HG03342 (cell line): ENCODE data around the gene NME5.
"Not testable (repeated sequence)": the region's sequence is repeated elsewhere in the genome, so short reads cannot be mapped to it uniquely, and the experiment has no call there.

Experiments used
- ATAC-seq: cut with Tn5 transposase; IDR thresholded peaks from one replicate; pipeline ENCODE4 v1.9.1; 2021; ENCODE audit warnings: mild to moderate bottlenecking, moderate library complexity; ENCODE audit not compliant: unreplicated experiment

Gene NME5, protein sequence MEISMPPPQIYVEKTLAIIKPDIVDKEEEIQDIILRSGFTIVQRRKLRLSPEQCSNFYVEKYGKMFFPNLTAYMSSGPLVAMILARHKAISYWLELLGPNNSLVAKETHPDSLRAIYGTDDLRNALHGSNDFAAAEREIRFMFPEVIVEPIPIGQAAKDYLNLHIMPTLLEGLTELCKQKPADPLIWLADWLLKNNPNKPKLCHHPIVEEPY

DNA sequence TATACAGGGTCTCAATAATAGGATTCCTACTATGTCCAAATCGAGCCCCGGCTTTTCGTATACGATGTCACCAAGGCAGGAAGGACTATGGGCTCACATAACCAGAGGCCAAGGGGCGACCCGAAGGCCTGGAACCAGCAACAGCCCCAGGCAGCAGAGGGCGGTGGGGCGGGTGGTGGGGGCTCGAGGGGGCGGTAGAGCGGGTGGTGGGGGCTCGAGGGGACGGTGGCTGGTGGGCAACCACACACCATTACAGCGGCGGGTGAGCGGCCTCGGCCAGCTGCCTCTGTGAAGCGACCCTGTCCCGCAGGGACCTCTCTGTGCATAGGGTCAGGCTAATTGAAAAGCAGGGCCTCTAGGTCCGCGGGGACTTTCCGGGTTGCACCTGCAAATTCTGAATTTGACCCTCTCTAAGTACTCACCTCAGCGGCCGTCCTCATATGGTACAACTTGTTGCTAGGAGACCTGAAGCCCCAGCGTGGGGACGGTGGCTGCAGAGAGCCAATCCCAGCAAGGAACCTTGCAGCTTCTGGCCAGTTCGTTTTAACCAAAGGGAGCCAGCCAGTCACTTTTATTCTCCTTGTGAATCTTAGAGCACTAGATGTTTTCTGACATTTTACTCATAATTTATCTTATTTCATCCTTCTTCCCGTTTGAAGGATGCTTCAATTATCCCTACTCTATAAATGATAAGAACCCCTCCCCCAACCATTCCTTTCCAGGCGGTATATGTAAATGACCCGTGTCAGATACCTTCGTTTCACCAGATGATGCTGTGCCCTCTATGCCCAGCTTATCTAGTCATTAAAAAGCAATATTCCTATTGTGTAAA is at the start of gene NME5:
TSS of gene NME5 (minus strand) at position 480 of the 832 bp plus-strand sequence. CDS start 648 bp downstream, outside the sequence.
- no peak for ATAC-seq

DNA sequence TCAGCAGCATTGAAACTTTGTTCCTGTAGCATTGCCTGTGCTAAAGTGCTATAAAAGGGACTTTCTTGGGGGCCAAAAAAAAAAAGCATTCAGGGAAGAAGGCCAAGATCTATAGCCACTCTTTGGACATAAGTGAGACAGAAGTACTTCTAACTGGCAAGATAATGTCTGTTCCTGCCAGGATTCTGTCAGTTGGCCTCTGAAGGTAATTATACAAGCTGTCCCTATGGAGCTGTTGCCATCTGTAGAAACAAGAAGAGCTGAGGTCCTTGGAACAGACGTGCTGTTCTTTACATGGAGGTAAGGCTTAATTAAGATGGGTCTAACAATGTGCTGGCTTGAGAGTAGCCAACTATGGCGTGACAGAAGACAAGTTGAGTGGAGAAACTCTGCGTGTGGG is 49.4 kb upstream of the NME5 start:
- ATAC-seq = no peak

DNA sequence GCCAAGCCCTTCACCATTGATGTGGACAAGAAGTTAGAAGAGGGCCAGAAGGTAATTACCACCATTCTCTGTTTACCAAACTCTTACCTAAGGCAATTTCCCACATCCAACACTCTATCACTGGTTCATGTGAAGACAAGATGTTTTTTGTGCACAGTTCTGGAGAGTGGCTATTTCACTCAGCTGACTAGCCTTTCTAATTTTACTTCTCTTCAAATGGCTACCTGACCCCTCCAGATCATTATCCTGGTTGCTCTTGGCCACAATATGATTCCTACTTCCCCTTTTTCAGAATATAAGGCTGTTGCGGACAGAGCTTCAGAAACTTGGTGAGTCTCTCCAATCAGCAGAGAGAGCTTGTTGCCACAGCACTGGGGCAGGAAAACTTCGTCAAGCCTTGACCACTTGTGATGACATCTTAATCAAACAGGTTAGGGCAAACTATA is 46.8 kb upstream of the NME5 start:
- ATAC-seq = no peak

DNA sequence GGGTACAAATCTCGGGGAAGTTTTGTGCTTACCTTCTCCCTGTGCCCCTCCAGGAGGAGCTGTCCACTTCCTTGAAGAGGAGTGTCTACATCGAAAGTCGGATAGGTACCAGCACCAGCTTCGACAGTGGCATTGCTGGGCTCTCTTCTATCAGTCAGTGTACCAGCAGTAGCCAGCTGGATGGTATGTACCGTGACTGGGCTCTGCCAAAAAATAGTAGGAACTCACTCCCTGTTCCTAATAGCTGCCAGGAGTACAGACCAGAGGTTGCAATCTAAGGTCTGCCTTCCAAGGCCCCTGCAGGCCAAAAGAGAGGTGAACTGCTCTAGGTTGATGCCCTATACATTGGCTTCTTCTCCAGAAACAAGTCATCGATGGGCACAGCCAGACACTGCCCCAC is 43.6 kb upstream of the NME5 start:
- no peak for ATAC-seq

DNA sequence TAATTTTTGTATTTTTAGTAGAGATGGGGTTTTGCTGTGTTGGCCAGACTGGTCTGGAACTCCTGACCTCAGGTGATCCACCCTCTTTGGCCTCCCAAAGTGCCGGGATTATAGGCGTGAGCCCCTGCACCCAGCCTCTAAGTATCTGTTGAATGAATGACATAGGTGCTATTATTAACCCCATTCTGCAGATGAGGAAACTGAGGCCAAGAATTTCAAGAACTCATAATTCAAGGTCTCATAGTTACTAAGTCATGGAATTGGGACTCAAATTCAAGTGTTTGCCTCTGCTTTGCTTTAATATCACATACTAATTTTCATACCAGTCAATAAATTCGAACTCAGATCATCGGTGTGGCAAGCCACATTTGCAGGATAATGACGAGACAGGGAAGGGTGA is 41.6 kb upstream of the NME5 start:
- ATAC-seq = no peak

DNA sequence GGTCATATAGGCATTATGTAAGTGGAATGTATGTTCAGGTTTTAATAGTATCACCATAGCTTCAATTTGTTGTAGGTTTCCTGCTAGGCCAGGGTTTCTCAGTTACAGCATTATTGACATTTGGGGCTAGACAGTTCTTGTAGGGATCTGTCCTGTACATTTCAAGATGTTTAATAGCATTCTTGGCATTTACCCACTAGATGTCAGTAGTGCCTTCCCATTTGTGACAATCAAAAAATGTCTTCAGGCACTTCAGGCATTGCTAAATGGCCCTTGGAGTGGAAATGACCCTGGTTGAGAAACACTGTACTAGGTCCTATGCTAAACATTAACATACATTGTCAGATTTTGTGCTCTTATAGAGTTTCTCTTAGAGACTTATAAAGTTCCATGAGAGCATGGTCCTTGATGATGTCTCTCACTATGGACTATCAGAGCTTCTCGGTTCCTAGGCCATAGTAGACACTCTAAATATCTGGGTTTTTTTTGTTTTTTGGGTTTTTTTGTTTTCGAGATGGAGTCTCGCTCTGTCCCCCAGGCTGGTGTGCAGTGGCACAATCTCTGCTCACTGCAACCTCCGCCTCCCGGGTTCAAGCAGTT is 41.1 kb upstream of the NME5 start:
- ATAC-seq = no peak

DNA sequence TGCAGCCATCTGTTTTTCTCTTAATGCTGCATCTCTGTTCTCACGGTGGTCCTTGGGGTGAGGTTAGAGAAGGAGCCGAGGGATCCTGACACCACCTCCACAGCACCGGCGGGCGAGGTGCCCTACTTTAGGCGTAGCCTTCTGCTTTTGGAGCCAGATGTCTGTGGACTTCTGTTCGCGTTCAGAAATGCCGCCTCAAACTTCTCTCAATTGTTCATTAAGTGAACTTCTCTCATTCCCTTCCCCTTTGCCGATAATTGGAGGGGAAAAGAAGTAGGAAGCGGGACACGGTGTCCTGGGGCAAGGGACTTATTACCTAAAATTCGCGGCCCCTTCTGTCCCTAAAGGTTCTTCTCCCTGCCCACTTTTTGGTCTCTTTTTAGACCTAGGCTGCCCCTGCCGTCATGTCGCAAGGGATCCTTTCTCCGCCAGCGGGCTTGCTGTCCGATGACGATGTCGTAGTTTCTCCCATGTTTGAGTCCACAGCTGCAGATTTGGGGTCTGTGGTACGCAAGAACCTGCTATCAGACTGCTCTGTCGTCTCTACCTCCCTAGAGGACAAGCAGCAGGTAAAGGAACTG is 40.1 kb upstream of the NME5 start:
- no peak for ATAC-seq

DNA sequence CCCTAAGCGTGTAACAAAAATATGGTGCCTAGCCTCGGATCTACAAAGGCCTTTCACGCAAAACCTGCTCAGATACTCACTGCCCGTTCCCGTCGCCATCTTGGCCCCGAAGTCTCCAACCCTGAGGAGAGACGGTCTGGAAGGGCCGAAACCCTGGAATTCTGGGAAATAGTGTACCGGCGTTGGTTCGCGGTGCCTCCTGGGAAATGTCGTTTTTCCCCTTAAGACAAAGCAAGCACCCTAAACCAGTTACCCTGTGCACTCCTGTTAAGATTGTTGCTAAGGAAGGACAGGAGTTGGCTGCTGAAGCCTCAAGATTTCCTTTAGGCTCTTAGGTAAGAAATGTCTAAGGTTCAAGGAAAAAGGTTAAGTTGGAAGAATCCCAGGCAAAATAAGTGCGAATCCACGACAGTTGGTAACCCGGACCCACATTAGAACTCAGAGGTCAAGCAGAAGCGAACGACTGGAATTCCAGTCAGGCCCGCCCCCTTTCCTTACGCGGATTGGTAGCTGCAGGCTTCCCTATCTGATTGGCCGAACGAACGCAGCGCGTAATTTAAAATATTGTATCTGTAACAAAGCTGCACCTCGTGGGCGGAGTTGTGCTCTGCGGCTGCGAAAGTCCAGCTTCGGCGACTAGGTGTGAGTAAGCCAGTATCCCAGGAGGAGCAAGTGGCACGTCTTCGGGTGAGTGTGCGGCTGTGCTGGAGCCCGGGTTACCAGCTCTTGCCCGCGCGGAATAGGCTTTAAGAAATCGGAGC is 39.5 kb upstream of the NME5 start, which contains the start of the genes BRD8 and KIF20A:
TSS of gene BRD8 (minus strand) at position 115 of the 761 bp plus-strand sequence. CDS start at position 99, 16 bp downstream.
TSS of gene KIF20A (plus strand) at position 597 of the 761 bp plus-strand sequence. CDS start 569 bp downstream, outside the sequence.
- ATAC-seq = peak; percentile 85

DNA sequence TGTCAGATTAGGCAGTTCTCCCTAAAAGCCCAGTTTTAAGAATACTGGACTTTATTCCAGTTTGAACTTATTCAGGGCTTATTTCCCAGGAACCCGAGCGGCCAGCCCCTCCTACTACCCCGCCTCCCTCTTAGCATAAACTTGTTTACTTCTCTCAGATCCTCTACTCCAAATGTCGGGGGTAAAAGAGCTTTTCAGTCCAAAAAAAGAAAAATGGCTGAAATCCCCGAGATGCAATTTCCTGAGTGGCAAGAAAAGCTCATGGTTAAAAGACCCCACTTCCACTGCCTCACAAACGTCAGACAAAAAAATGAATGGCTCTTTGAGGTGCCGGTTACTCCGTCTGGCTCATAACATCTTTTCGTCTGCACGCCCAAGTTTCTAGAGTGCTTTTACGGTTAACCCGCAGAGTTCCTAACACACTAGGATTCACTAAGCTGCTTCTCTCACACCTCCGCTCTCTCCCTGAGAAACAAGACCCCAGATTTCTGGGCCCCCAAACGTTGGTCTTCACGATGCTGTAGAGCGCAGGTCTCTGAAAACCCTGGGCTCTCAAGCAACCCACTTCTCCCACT is 38.8 kb upstream of the NME5 start:
- no peak for ATAC-seq

DNA sequence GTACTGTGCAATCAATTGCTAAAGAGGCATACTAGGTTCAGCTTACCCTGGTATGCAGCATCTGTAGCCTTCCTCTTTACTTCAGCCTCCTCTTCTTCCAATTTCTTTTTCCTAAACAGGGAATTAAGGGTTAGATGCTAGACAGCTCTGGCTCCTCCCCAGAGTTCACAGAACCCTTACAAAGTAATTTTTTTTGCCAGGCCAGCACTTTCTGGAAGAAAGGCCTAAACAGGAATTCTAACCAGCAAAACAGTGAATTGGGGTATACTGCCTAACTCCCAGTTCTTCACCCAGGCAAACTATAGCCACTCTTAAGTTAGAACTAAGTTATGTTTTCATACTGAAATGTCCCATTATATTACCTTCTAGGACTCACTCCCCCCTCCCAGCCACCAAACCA is 31.1 kb upstream of the NME5 start:
- ATAC-seq = no peak

DNA sequence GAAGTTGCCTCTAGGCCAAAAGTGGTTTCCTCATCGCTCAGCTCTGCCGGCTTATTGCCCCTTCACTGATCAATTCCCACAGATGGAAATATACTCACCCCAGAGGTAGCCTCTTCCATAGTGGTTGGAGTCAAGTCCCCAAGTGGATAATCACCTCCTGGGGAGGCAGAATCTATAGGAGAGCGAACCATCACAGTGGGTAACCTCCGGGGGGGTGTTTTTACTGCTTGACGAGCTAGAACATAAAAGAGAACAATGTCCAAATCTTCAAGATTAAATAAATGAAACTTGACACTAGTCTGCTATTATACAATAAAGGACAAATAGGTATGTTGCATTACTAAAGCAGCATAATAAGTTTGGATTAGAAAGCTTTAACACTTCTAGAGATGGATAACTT is 29.9 kb upstream of the NME5 start:
- ATAC-seq = no peak

DNA sequence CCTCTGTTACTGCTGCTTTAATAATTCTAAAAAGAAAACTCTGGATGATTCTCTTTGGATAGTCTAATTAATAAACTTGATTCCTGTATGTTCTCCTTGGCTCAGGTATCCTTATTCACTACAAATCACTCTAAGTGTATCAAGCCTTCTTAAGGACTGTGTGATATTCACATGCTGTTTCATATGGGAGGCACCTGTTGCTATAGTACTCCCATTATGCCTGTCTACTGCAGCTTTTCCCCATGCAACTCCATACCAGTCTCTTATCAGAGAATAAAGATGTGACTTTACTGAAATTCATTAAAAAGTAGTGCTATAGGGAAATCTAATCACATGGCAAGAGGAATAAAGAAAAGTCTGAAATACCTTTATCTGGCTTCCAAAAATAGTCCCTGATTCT is 24.5 kb upstream of the NME5 start:
- ATAC-seq = no peak

DNA sequence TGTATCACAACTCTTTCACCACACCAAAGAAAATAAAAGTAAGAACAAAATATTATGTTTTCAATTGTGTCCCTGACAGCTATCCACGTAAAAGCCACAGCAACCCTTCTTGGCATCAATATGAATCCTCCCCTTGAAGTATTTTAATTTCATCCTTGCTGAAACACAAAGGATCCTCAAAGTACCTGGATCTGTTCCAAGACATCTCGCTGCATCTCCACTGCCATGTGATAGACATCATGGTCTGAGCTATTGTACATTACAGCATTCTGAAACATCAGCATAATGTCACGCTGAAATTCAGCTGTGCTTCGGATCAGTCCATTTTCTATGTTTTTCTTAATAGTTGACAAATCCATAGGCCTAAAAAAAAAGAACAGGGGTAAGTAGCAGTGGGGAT is 21.5 kb upstream of the NME5 start:
- no peak for ATAC-seq

DNA sequence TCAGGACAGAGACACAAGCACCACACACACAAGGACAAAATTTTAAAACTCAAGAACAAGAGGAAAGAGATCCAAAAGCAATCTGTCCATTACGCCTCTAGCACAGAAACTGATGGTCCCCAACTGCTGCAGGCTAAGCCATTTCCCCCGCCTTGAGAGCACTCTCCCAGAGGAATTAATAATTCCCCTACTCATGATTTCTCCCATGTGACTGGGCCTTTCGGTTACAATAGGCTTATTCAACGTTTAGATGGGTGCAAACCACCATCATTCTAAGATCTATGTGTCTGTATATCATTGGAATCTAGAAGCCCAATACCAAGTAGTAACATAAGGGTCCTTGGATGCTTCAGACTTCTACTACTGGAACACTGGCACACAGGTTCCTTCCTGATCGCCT is 20.4 kb upstream of the NME5 start:
- ATAC-seq = no peak

DNA sequence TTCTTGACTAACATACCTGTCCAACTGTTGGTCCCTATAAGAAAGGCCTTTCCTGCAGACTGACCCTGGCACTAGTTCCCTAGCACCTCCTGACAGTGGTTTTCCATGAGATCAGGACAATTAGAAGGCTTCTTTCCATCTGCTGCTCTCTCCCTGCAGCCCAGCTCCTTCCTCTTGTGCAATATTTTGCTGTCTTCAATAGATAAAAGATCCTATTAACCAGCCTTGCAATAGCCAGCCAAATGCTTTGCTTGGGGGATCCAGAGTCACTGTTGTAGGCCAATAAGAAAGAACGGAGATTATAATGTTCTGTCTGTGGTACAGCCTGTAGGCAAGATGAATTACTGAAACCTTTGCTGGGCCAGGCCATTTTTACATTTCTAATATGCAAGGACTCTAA is 18.4 kb upstream of the NME5 start:
- no peak for ATAC-seq

DNA sequence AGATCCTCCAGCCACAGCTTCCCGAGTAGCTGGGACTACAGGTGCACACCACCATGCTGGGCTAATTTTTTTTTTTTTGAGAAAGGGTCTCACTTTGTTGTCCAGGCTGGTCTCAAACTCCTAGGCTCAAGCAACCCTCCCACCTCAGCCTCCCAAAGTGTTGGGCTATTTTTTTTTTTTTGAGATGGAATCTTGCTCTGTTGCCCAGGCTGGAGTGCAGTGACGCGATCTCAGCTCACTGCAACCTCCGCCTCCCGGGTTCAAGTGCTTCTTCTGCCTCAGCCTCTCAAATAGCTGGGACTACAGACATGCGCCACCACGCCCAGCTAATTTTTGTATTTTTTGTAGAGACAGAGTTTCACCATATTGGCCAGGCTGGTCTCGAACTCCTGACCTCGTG is 16.7 kb upstream of the NME5 start:
- not testable (repeated sequence) for ATAC-seq

DNA sequence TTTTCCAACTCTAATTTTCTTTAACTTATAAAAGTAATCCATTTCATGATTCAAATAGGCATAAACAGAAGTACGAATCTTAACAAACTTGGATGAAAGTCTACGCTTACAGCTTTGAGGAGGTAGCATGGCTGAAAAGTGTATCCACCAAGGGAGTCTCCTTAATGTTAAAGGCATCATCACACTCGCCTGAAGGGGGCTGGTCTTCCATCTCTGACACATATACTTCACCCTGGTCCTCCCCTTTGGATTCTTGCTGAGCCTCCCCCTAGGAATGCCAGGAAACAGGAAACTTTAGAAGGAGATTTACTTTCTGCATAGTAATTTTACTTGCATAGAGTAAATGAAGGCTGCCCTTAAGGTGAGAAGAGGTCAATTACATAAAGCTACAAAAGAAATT is 10.3 kb upstream of the NME5 start:
- no peak for ATAC-seq

DNA sequence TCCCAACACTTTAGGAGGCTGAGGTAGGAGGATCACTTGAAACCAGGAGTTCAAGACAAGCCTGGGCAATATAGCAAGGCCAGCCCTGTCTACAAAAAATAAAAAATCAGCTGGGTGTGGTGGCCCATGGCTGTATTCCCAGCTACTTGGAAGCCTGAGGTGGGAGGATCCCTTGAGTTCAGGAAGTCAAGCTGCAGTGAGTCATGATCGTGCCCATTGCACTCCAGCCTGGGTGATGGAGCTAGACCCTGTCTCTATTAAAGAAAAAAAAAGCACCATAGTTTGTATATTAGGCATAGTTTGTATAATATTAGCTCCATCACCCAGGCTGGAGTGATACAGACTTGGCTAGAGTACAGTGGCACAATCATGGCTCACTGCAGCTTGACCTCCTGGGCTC is 9.6 kb upstream of the NME5 start:
- ATAC-seq = no peak

DNA sequence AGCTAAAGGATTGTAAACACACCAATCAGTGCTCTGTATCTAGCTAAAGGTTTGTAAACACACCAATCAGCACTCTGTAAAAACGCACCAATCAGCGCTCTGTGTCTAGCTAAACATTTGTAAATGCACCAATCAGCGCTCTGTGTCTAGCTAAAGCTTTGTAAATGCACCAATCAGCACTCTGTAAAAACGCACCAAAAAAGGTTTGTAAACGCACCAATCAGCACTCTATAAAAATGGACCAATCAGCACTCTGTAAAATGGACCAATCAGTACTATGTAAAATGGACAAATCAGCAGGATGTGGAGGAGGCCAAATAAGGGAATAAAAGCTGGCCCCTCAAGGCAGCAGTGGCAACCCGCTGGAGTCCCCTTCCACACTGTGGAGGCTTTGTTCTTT is 4.3 kb upstream of the NME5 start:
- ATAC-seq = not testable (repeated sequence)

DNA sequence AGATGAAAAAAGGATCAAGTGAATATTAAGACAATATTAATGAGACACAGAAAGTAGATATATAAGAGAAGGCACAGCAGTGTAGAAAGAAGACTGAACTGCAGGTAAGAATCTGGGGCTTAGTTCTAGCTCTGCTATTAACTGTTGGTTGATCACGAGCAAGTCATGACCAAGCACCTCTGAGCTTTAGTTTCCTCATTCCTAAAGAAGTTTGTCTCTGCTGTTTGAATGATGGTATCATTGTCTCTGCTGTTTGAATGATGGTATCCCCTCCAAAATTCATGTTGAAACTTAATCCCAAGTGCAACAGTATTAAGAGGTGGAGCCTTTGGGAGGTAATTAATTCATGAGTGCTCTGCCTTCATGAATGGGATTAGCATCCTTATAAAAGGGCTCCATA is 2.5 kb upstream of the NME5 start:
- ATAC-seq = no peak
